Ishikawa (cell line): ENCODE measurements around the gene CPA2.

Experiments
- CEBPB ChIP-seq: IDR thresholded peaks from 2 replicates; pipeline ENCODE4 v1.6.1; 2012
- CREB1 ChIP-seq: IDR thresholded peaks from 2 replicates; pipeline ENCODE4 v1.6.1; 2012; ENCODE audit warnings: low read depth
- EGR1 ChIP-seq: IDR thresholded peaks from 2 replicates; pipeline ENCODE4 v1.6.1; 2012
- FOXM1 ChIP-seq: IDR thresholded peaks from 2 replicates; pipeline ENCODE4 v1.6.1; 2012; ENCODE audit warnings: low read depth, borderline replicate concordance
- NFIC ChIP-seq: IDR thresholded peaks from 2 replicates; pipeline ENCODE4 v1.6.1; 2012
- RAD21 ChIP-seq: IDR thresholded peaks from 2 replicates; pipeline ENCODE4 v1.6.1; 2012; ENCODE audit warnings: low read depth
- TAF1 ChIP-seq: IDR thresholded peaks from 2 replicates; pipeline ENCODE4 v1.6.1; 2012; ENCODE audit warnings: low read depth, mild to moderate bottlenecking
- TCF12 ChIP-seq: IDR thresholded peaks from 2 replicates; pipeline ENCODE4 v1.6.1; 2012; ENCODE audit warnings: low read depth
- TEAD4 ChIP-seq: IDR thresholded peaks from 2 replicates; pipeline ENCODE4 v1.6.1; 2012
- YY1 ChIP-seq: IDR thresholded peaks from 2 replicates; pipeline ENCODE4 v1.6.1; 2012; ENCODE audit warnings: low read depth
- ZBTB7A ChIP-seq: IDR thresholded peaks from 2 replicates; pipeline ENCODE4 v1.6.1; 2012; ENCODE audit warnings: low read depth
- TF ChIP-seq, protein P1 (sequence below): IDR thresholded peaks from 2 replicates; pipeline ENCODE4 v1.6.1; 2012
- TF ChIP-seq, protein P2 (sequence below): IDR thresholded peaks from 2 replicates; pipeline ENCODE4 v1.6.1; 2012; ENCODE audit warnings: low read depth, mild to moderate bottlenecking
- TF ChIP-seq, protein P3 (sequence below): IDR thresholded peaks from 2 replicates; pipeline ENCODE4 v1.6.1; 2012

The CPA2 gene

DNA sequence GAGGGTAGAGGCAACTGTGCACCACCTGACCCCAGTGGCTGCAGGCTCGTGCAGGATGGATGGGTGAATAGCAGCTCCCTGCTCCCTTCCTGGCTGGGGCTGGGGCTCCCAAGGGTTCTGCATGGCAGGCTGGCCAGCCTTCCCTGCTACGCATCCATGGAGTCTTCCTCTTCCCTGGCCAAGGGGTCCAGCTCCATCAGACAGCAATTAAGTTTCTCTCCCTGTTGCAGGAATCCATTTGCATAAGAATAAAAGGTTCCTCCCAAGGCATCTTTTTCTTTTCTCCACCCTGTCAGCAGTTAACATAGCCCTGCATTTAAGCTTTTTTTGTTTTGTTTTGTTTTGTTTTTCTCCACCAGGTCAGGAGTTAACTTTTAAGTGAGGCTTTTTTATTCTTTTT, 10.0 kb upstream of the CPA2 start:
- TF ChIP-seq, protein P1, sequence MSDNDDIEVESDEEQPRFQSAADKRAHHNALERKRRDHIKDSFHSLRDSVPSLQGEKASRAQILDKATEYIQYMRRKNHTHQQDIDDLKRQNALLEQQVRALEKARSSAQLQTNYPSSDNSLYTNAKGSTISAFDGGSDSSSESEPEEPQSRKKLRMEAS, result no peak
- TF ChIP-seq TEAD4, result no peak

DNA sequence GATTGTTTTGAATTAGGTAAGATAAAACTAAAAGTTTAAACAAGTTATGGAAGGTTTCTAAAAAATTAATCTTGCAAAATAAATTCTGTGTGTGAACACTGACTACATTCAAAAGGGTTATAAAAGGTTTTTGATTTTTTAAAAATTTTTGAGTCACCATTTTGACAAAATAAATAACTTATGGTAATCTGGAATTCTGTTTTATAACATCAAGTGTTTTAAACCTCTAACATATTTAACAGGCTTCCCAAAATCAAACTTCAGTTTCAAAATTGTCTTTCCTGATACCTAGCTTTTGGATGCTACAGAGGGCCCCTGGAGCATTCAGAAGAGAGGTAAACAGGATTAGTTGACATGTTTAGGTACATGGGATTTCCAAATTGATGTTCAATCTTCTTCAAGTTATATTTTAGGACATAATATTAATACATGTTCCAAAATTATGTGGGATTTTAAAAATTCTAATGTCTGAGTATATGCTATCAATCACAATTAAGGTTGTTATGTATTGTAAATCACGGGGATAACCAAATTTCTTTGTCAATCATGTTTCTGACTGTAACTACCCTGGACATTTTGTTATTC, 8.1 kb upstream of the CPA2 start:
- TF ChIP-seq, protein P1, result no peak
- TF ChIP-seq ZBTB7A (no peak), NFIC (no peak), RAD21 (no peak), YY1 (no peak), CEBPB (no peak), EGR1 (no peak), TAF1 (no peak)
- TF ChIP-seq, protein P2, sequence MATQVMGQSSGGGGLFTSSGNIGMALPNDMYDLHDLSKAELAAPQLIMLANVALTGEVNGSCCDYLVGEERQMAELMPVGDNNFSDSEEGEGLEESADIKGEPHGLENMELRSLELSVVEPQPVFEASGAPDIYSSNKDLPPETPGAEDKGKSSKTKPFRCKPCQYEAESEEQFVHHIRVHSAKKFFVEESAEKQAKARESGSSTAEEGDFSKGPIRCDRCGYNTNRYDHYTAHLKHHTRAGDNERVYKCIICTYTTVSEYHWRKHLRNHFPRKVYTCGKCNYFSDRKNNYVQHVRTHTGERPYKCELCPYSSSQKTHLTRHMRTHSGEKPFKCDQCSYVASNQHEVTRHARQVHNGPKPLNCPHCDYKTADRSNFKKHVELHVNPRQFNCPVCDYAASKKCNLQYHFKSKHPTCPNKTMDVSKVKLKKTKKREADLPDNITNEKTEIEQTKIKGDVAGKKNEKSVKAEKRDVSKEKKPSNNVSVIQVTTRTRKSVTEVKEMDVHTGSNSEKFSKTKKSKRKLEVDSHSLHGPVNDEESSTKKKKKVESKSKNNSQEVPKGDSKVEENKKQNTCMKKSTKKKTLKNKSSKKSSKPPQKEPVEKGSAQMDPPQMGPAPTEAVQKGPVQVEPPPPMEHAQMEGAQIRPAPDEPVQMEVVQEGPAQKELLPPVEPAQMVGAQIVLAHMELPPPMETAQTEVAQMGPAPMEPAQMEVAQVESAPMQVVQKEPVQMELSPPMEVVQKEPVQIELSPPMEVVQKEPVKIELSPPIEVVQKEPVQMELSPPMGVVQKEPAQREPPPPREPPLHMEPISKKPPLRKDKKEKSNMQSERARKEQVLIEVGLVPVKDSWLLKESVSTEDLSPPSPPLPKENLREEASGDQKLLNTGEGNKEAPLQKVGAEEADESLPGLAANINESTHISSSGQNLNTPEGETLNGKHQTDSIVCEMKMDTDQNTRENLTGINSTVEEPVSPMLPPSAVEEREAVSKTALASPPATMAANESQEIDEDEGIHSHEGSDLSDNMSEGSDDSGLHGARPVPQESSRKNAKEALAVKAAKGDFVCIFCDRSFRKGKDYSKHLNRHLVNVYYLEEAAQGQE, result no peak

DNA sequence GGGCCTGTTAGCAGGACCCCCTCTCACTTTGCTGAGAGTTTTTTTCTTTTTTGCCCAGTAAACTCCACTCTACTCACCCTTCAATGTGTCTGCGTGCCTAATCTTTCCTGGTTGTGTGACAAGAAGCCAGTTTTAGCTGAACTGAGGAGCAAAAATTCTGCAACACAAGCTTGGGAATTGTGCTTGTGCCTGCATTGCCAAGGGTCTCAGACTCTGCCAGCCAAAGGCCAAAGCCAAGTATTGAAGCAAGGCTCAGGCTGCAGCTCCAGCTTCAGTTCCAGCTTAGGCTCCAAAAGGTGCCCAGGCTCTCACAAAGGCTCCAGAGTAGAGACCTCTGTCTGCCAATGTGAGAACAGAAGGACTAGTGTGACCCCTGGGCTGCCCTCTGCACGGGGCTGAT, 4.2 kb upstream of the CPA2 start:
- TF ChIP-seq, protein P3, sequence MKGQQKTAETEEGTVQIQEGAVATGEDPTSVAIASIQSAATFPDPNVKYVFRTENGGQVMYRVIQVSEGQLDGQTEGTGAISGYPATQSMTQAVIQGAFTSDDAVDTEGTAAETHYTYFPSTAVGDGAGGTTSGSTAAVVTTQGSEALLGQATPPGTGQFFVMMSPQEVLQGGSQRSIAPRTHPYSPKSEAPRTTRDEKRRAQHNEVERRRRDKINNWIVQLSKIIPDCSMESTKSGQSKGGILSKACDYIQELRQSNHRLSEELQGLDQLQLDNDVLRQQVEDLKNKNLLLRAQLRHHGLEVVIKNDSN, result no peak
- TF ChIP-seq CEBPB, result no peak
- TF ChIP-seq, protein P2, result no peak
- TF ChIP-seq NFIC, result no peak
- no peak for TF ChIP-seq ZBTB7A

DNA sequence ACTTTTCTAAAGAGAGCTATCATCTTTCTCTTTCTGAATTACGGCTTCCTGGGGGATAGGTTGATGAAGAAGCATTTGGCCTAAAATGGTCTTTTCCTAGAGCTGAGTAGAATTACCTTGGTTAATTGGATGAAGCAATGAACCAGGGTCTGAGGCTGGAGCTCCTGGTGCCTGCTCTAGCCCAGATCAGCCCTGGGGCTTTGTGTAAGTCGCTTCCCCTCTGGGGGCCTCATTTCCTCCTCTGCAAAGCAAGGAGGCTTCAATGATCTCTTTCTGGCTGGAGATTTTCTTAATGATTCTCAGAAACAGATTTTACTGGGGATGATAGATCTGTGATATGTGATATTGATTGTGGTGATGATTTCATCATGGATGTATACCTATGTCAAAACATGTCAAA, 3.5 kb upstream of the CPA2 start:
- TF ChIP-seq RAD21 (no peak), TEAD4 (no peak), CEBPB (no peak), TCF12 (no peak)
- TF ChIP-seq, protein P3, result no peak

DNA sequence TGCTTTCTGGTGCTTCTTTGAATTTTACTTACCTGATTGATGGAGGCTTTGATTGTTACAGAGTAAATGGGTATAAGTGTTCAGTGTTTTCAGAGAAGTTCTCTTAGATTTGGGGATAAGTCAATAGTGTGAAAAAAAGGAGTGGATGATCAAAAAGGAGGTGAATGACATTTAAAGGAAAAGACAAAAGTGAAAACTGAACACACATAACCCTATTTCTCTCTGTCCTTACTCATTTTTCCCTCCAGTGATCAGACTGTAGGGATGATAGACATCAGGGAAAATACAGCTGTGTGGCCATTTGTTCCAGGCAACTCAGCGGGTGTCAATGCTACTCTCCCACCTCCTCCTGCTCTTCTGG, 278 bp downstream of the CPA2 start:
- TF ChIP-seq, protein P2, result no peak
- TF ChIP-seq TAF1 (no peak), FOXM1 (no peak), TEAD4 (no peak)
- TF ChIP-seq, protein P1, result no peak

DNA sequence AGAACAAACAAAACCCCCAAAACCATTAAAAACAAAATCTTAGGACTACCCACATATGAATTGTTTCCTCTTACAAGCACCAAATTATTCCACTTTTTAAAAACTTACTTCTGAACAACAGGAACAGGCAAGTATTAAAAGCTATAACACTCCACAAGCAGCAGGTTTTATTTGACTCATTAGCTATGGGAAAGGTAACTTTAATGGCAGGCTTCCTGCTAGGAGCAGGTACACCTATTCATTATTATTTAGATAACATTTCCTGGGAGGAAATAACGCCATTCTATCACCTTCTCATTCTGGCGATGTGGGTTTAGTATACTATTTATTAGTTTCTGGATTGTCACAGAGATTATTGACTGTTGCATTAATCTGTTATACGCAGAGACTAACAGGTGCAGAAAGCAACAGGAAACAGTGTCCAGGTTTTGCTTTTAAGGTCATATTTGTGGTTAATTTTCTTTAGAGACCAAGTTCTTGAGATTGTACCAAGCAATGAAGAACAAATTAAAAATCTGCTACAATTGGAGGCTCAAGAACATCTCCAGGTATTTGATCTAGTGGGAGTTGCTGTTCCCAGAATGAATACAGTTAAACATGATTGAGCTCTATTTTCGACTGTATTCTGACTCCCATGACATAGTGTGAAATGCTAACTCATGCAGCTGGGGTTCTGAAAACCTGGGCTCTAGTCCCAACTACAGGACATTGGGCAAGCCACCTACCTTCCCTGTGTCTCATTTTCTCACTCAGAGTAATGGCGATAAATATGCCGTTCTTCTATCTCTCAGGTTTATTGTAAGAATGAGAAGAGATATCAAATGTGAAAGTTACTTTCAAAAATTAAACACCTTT, 2.0 kb downstream of the CPA2 start:
- TF ChIP-seq RAD21, result no peak
- no peak for TF ChIP-seq TEAD4
- TF ChIP-seq CEBPB, result no peak
- no peak for TF ChIP-seq CREB1
- TF ChIP-seq EGR1, result no peak
- TF ChIP-seq, protein P3, result no peak
- TF ChIP-seq FOXM1, result no peak
- no peak for TF ChIP-seq TCF12
- TF ChIP-seq, protein P2, result no peak
- TF ChIP-seq YY1, result no peak
- TF ChIP-seq TAF1, result no peak
